Measurements from ENCODE around the gene ZRANB2.

Gene ZRANB2

DNA sequence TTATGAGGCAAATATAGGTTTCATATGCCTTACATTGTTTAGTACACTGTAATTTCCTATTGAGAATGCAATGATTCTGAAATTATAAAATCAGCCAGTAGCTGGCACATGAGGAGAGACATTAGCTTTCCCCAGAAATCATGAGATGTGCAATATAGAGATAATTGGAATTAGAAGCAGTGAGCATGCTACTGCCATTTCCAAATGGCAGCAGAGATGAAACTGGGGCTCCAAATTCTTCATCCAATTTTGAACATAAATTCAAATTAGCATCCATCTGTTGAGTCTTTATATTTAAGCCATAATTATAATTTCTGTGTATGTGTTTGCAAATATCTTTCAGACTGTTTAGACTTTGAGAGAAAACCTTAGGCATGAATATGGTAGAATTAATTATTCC lies 62.0 kb downstream of the ZRANB2 start:
- DNase-seq (ENCODE audit: low read depth): no peak
- TF ChIP-seq, protein P1, sequence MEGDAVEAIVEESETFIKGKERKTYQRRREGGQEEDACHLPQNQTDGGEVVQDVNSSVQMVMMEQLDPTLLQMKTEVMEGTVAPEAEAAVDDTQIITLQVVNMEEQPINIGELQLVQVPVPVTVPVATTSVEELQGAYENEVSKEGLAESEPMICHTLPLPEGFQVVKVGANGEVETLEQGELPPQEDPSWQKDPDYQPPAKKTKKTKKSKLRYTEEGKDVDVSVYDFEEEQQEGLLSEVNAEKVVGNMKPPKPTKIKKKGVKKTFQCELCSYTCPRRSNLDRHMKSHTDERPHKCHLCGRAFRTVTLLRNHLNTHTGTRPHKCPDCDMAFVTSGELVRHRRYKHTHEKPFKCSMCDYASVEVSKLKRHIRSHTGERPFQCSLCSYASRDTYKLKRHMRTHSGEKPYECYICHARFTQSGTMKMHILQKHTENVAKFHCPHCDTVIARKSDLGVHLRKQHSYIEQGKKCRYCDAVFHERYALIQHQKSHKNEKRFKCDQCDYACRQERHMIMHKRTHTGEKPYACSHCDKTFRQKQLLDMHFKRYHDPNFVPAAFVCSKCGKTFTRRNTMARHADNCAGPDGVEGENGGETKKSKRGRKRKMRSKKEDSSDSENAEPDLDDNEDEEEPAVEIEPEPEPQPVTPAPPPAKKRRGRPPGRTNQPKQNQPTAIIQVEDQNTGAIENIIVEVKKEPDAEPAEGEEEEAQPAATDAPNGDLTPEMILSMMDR (IDR thresholded peaks at IDR 0.05; ENCODE audit: low read depth, low read length, missing control alignments): no peak
- H3K4me3 ChIP-seq (ENCODE audit: low read depth, low read length): no peak overlapping the region

GRCh38 chr1:71015745-71016144 lies 65.1 kb downstream of the ZRANB2 start:
- H3K4me3 ChIP-seq (ENCODE audit: low read depth, low read length): no peak overlapping the region
- DNase-seq (ENCODE audit: low read depth): no peak
- TF ChIP-seq, protein P1 (IDR thresholded peaks at IDR 0.05; ENCODE audit: low read depth, low read length, missing control alignments): no peak

- TF ChIP-seq, protein P1 (IDR thresholded peaks at IDR 0.05; ENCODE audit: low read depth, low read length, missing control alignments): no peak
- H3K4me3 ChIP-seq (ENCODE audit: low read depth, low read length): no peak overlapping the region
- DNase-seq (ENCODE audit: low read depth): no peak
Observed at GRCh38 chr1:71014178-71014579, 66.7 kb downstream of the ZRANB2 start.

Measured in GM12864 (cell line).